Parathyroid adenoma (tissue), 2 donors: ENCODE results near the gene CLDN6.

Experiments
- H2AFZ ChIP-seq: fragments of 300-600 bp; sonication (generic); one replicate; pipeline ENCODE4 v1.7.0; 2017; ENCODE audit warnings: antibody characterized with exemption, mild to moderate bottlenecking
- H3K27ac ChIP-seq: fragments of 300-600 bp; sonication (generic); one replicate; pipeline ENCODE4 v1.7.0; 2017
- H3K27me3 ChIP-seq: fragments of 300-600 bp; sonication (generic); one replicate; pipeline ENCODE4 v1.7.0; 2017; ENCODE audit warnings: low read length; ENCODE audit not compliant: control insufficient read depth, insufficient read depth
- H3K36me3 ChIP-seq: fragments of 300-600 bp; sonication (generic); one replicate; pipeline ENCODE4 v1.7.0; 2017; ENCODE audit warnings: low read length; ENCODE audit not compliant: control insufficient read depth, insufficient read depth
- H3K4me1 ChIP-seq: fragments of 300-600 bp; sonication (generic); one replicate; pipeline ENCODE4 v1.7.0; 2017; ENCODE audit warnings: control low read depth
- H3K4me2 ChIP-seq: fragments of 300-600 bp; sonication (generic); one replicate; pipeline ENCODE4 v1.7.0; 2017; ENCODE audit warnings: low read length
- H3K4me3 ChIP-seq: fragments of 300-600 bp; sonication (generic); one replicate; pipeline ENCODE4 v1.7.0; 2017; ENCODE audit warnings: low read depth, low read length
- H3K79me2 ChIP-seq: fragments of 300-600 bp; sonication (generic); one replicate; pipeline ENCODE4 v1.7.0; 2017; ENCODE audit warnings: control low read depth
- H3K9ac ChIP-seq: fragments of 300-600 bp; sonication (generic); one replicate; pipeline ENCODE4 v1.7.0; 2017; ENCODE audit warnings: mild to moderate bottlenecking
- H3K9me3 ChIP-seq: fragments of 300-600 bp; sonication (generic); one replicate; pipeline ENCODE4 v1.7.0; 2017; ENCODE audit warnings: low read length; ENCODE audit not compliant: control insufficient read depth
- TF ChIP-seq, protein P1 (sequence below): fragments of 300-600 bp; sonication (generic); IDR thresholded peaks from one replicate; pipeline ENCODE4 v1.7.0; 2017; ENCODE audit warnings: antibody characterized with exemption, mild to moderate bottlenecking
- donor health status: primary hyperparathyroidism.

CLDN6 gene

GRCh38 chr16:3023669-3024478, 5.9 kb upstream of the CLDN6 start, which contains the start of the genes HCFC1R1 and THOC6:
TSS of gene HCFC1R1 (minus strand) at chr16:3023942. CDS start at chr16:3023941, 1 bp downstream.
TSS of gene THOC6 (plus strand) at chr16:3024035. CDS start at chr16:3024327, 292 bp downstream.
- Histone ChIP-seq H3K4me2 (peak within 1 kb of the TSS; percentile 99), H3K4me3 (peak within 1 kb of the TSS; percentile 92), H3K79me2 (no peaks in the 10 kb centered on the region), H3K4me1 (peaks cover 15% of the 10 kb centered on the region), H2AFZ (peak within 1 kb of the TSS; percentile 98), H3K27me3 (no peaks in the 10 kb centered on the region), H3K9me3 (no peaks in the 10 kb centered on the region), H3K9ac (peak within 1 kb of the TSS; percentile 54), H3K36me3 (no peaks in the 10 kb centered on the region), H3K27ac (peak within 1 kb of the TSS; percentile 97)
- TF ChIP-seq, protein P1, sequence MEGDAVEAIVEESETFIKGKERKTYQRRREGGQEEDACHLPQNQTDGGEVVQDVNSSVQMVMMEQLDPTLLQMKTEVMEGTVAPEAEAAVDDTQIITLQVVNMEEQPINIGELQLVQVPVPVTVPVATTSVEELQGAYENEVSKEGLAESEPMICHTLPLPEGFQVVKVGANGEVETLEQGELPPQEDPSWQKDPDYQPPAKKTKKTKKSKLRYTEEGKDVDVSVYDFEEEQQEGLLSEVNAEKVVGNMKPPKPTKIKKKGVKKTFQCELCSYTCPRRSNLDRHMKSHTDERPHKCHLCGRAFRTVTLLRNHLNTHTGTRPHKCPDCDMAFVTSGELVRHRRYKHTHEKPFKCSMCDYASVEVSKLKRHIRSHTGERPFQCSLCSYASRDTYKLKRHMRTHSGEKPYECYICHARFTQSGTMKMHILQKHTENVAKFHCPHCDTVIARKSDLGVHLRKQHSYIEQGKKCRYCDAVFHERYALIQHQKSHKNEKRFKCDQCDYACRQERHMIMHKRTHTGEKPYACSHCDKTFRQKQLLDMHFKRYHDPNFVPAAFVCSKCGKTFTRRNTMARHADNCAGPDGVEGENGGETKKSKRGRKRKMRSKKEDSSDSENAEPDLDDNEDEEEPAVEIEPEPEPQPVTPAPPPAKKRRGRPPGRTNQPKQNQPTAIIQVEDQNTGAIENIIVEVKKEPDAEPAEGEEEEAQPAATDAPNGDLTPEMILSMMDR = no peak

DNA sequence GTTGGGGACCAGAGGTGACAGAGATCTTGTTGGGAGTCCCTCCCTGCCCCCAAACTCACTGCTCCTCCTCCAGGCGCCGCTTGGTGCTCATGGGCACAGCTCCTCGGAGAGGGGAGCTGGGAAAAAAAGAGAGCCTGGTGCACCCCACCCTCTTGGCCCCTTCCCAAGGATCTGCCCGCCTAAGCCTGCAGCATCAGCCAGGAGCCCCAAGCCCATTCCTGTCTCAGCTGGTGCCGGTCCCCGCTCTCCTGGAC, 5.4 kb upstream of the CLDN6 start:
- peak overlapping the region; percentile 54 for H3K9ac ChIP-seq
- peak overlapping the region; percentile 92 for H3K4me3 ChIP-seq
- H3K9me3 ChIP-seq = no peaks in the 10 kb centered on the region
- H3K4me1 ChIP-seq = peaks cover 15% of the 10 kb centered on the region
- no peaks in the 10 kb centered on the region for H3K79me2 ChIP-seq
- peak overlapping the region; percentile 98 for H2AFZ ChIP-seq
- peak overlapping the region; percentile 97 for H3K27ac ChIP-seq
- H3K27me3 ChIP-seq = no peaks in the 10 kb centered on the region
- TF ChIP-seq, protein P1 = no peak
- peak overlapping the region; percentile 99 for H3K4me2 ChIP-seq
- H3K36me3 ChIP-seq = no peaks in the 10 kb centered on the region

GRCh38 chr16:3022684-3023414, 4.9 kb upstream of the CLDN6 start:
- H3K4me2 ChIP-seq = peak overlapping the region; percentile 99
- TF ChIP-seq, protein P1 = no peak
- no peaks in the 10 kb centered on the region for H3K27me3 ChIP-seq
- H3K79me2 ChIP-seq = no peaks in the 10 kb centered on the region
- H3K4me1 ChIP-seq = peaks cover 18% of the 10 kb centered on the region
- H3K9me3 ChIP-seq = no peaks in the 10 kb centered on the region
- H3K9ac ChIP-seq = peak overlapping the region; percentile 54
- no peaks in the 10 kb centered on the region for H3K36me3 ChIP-seq
- H2AFZ ChIP-seq = peak overlapping the region; percentile 98
- H3K27ac ChIP-seq = peak overlapping the region; percentile 97
- H3K4me3 ChIP-seq = peak overlapping the region; percentile 92

DNA sequence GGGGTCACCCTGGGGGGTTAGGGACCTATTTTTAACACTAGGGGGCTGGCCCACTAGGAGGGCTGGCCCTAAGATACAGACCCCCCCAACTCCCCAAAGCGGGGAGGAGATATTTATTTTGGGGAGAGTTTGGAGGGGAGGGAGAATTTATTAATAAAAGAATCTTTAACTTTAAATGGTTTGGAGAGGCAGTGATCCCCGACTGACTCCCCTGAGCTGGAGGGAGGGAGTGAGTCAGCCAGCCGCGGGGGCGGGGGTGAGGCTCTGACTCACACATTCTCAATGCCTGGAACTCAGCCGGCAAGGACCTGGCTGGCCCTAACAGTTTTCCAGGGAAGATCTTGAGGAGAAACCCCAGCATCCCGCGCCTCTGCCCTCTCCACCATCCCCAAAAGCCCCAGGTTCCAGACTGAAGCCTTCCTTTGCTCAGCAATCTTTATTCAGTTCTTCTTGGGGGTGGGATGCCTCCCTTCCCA, 4.3 kb upstream of the CLDN6 start:
- Histone ChIP-seq H3K36me3 (no peaks in the 10 kb centered on the region), H2AFZ (no peak overlapping the region), H3K4me2 (peak overlapping the region; percentile 99), H3K27me3 (no peaks in the 10 kb centered on the region), H3K27ac (peak overlapping the region; percentile 97), H3K79me2 (no peaks in the 10 kb centered on the region), H3K9me3 (no peaks in the 10 kb centered on the region), H3K9ac (no peak overlapping the region), H3K4me1 (peaks cover 18% of the 10 kb centered on the region), H3K4me3 (no peak overlapping the region)
- TF ChIP-seq, protein P1 = peak; percentile 7
